Measurements from ENCODE around the gene CDKN2D.

Gene CDKN2D
- 1.7 to 11.1 (median 4.0) reads per million in 18 experiments for total RNA-seq

- peak; percentile 100 for DNase-seq
Measured at GRCh38 chr19:10568826-10569651, at the start of gene CDKN2D. Gene CDKN2D, minus strand, starts transcription at chr19:10568979. Its CDS starts 326 bp downstream, at chr19:10568653.

- DNase-seq: no peak
Measured at GRCh38 chr19:10617409-10618121, 48.8 kb upstream of the CDKN2D start.

GRCh38 chr19:10615429-10616023 lies 46.7 kb upstream of the CDKN2D start:
- no peak for DNase-seq

GRCh38 chr19:10612499-10613119 lies 43.8 kb upstream of the CDKN2D start:
- DNase-seq: no peak

- DNase-seq: no peak
Measured at GRCh38 chr19:10611907-10612306, 43.1 kb upstream of the CDKN2D start.

GRCh38 chr19:10604460-10604980 lies 35.7 kb upstream of the CDKN2D start:
- peak in 1 of 2 donors; percentile 50 for DNase-seq

GRCh38 chr19:10603873-10604459 lies 35.2 kb upstream of the CDKN2D start:
- peak; percentile 94 for DNase-seq

- DNase-seq: peak in 1 of 2 donors; percentile 21
Measured at GRCh38 chr19:10603084-10603872, 34.5 kb upstream of the CDKN2D start.

GRCh38 chr19:10602330-10603083 lies 33.7 kb upstream of the CDKN2D start:
- peak; percentile 79 to 85 for DNase-seq

- DNase-seq: no peak
Measured at GRCh38 chr19:10601999-10602329, 33.2 kb upstream of the CDKN2D start.

- no peak for DNase-seq
Measured at GRCh38 chr19:10600149-10600548, 31.4 kb upstream of the CDKN2D start.

- peak; percentile 65 to 72 for DNase-seq
Measured at GRCh38 chr19:10593820-10594637, 25.2 kb upstream of the CDKN2D start.

- no peak for DNase-seq
Measured at GRCh38 chr19:10593148-10593547, 24.4 kb upstream of the CDKN2D start.

- DNase-seq: no peak
Measured at GRCh38 chr19:10587839-10588150, 19.0 kb upstream of the CDKN2D start.

GRCh38 chr19:10587022-10587838 lies 18.5 kb upstream of the CDKN2D start, which contains the start of gene AP1M2:
Gene AP1M2, minus strand, starts transcription at chr19:10587312. Its CDS starts 81 bp downstream, at chr19:10587231.
- no peak for DNase-seq

- no peak for DNase-seq
Measured at GRCh38 chr19:10586396-10586795, 17.6 kb upstream of the CDKN2D start.

- no peak for DNase-seq
Measured at GRCh38 chr19:10583036-10583776, 14.4 kb upstream of the CDKN2D start.

GRCh38 chr19:10582091-10582490 lies 13.3 kb upstream of the CDKN2D start:
- no peak for DNase-seq

All from inflammatory macrophage (primary cell).